Naive B cell (primary cell): ENCODE data around the gene GAMT. TPM values are rescaled to one million over a fixed set of nuclear protein-coding genes. Genes with fewer than 3 reads are reported as not detected.
"Not testable (repeated sequence)": the region's sequence is repeated elsewhere in the genome, so short reads cannot be mapped to it uniquely, and the experiment has no call there.

Experiments used
- ATAC-seq, 2 donors: fragments of 150-1000 bp; cut with Tn5 transposase; 2 replicates each; pipeline ENCODE4 v1.10.0; 2021; ENCODE audit warnings: low read depth in 2 of 2, mild to moderate bottlenecking in 2 of 2, moderate library complexity in 2 of 2
- DNase-seq: peaks from one replicate; pipeline ENCODE4 v3.0.0; 2022
- H3K27ac Mint-ChIP-seq, 6 donors: one replicate each; pipeline ENCODE4 v1.8.0; 2020 to 2022; ENCODE audit warnings: mild to moderate bottlenecking in 6 of 6, mixed read lengths in 6 of 6, moderate library complexity in 5 of 6, inconsistent platforms in 2 of 6
- H3K27me3 Mint-ChIP-seq, 3 donors: one replicate each; pipeline ENCODE4 v1.8.0; 2021 to 2022; ENCODE audit warnings: mixed read lengths in 3 of 3, mild to moderate bottlenecking in 1 of 3
- H3K36me3 Mint-ChIP-seq, 2 donors: one replicate each; pipeline ENCODE4 v1.8.0; 2020 to 2022; ENCODE audit warnings: mixed read lengths in 2 of 2, inconsistent platforms in 1 of 2, mild to moderate bottlenecking in 1 of 2
- H3K4me1 Mint-ChIP-seq, 3 donors: one replicate each; pipeline ENCODE4 v1.8.0; 2020 to 2022; ENCODE audit warnings: mixed read lengths in 3 of 3, inconsistent platforms in 1 of 3, mild to moderate bottlenecking in 1 of 3, moderate library complexity in 1 of 3
- H3K4me3 Mint-ChIP-seq, 8 donors: one replicate each; pipeline ENCODE4 v1.8.0; 2020 to 2022; ENCODE audit warnings: mild to moderate bottlenecking in 8 of 8, mixed read lengths in 8 of 8, moderate library complexity in 8 of 8, inconsistent platforms in 2 of 8
- H3K9me3 Mint-ChIP-seq, 7 donors: one replicate each; pipeline ENCODE4 v1.8.0; 2020 to 2022; ENCODE audit warnings: mixed read lengths in 7 of 7, mild to moderate bottlenecking in 5 of 7, inconsistent platforms in 2 of 7, moderate library complexity in 1 of 7
- polyA plus RNA-seq, 6 donors: library from polyadenylated mRNA; unstranded; fragments of 300-500 nt; fragmentation: Illumina TruSeq; gene quantifications; one replicate each; pipeline ENCODE4 v1.2.3, GENCODE V29; 2021; ENCODE audit warnings: low read depth in 6 of 6

Gene GAMT
- polyA plus RNA-seq, 6 donors from 2014 or later, result 14.4 to 24.6 (median 15.7) TPM

DNA sequence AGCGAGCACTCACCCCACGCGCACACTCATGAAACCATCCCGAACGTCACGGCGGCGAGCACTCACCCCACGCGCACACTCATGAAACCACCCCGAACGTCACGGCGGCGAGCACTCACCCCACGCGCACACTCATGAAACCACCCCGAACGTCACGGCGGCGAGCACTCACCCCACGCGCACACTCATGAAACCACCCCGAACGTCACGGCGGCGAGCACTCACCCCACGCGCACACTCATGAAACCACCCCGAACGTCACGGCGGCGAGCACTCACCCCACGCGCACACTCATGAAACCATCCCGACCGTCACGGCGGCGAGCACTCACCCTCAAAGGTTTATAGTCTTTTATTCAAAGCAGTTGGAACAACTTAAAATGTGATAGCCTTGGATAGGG is 18.7 kb upstream of the GAMT start:
- not testable (repeated sequence) for H3K9me3 Mint-ChIP-seq, H3K27me3 Mint-ChIP-seq, DNase-seq, ATAC-seq, H3K4me3 Mint-ChIP-seq, H3K27ac Mint-ChIP-seq
- Mint-ChIP-seq H3K36me3 (peaks cover 5 to 11% of the 10 kb centered on the region in 2 donors), H3K4me1 (peaks cover 22 to 36% (median 24%) of the 10 kb centered on the region in 3 donors)

- DNase-seq (no peak), ATAC-seq (no peak)
- no peaks in the 10 kb centered on the region for H3K9me3 Mint-ChIP-seq
- no peak overlapping the region for H3K4me3 Mint-ChIP-seq
- peaks cover 24 to 33% (median 27%) of the 10 kb centered on the region in 3 donors for H3K4me1 Mint-ChIP-seq
- H3K36me3 Mint-ChIP-seq, result peaks cover 5 to 11% of the 10 kb centered on the region in 2 donors
- no peaks in the 10 kb centered on the region for H3K27me3 Mint-ChIP-seq
- H3K27ac Mint-ChIP-seq, result peak overlapping the region in 1 of 6 donors; percentile 34
Observed at GRCh38 chr19:1418951-1419738, 17.8 kb upstream of the GAMT start.

- H3K36me3 Mint-ChIP-seq, result peaks cover 5 to 11% of the 10 kb centered on the region in 2 donors
Observed at GRCh38 chr19:1418496-1418775, 17.1 kb upstream of the GAMT start.

GRCh38 chr19:1417681-1418495 is 16.5 kb upstream of the GAMT start:
- H3K27me3 Mint-ChIP-seq, result no peaks in the 10 kb centered on the region
- peaks cover 24 to 46% (median 38%) of the 10 kb centered on the region in 3 donors for H3K4me1 Mint-ChIP-seq
- DNase-seq (no peak), ATAC-seq (no peak)
- peak overlapping the region in 3 of 6 donors; percentile 27 to 66 (median 39) for H3K27ac Mint-ChIP-seq
- no peaks in the 10 kb centered on the region for H3K9me3 Mint-ChIP-seq
- H3K4me3 Mint-ChIP-seq, result no peak overlapping the region
- peaks cover 5 to 6% of the 10 kb centered on the region in 2 donors for H3K36me3 Mint-ChIP-seq

More at GRCh38 chr19:1418496-1418775, 17.1 kb upstream of the GAMT start:
- no peaks in the 10 kb centered on the region for H3K9me3 Mint-ChIP-seq
- no peaks in the 10 kb centered on the region for H3K27me3 Mint-ChIP-seq
- peaks cover 25 to 40% (median 33%) of the 10 kb centered on the region in 3 donors for H3K4me1 Mint-ChIP-seq
- H3K4me3 Mint-ChIP-seq, result no peak overlapping the region
- DNase-seq (no peak), ATAC-seq (no peak)
- H3K27ac Mint-ChIP-seq, result no peak overlapping the region

DNA sequence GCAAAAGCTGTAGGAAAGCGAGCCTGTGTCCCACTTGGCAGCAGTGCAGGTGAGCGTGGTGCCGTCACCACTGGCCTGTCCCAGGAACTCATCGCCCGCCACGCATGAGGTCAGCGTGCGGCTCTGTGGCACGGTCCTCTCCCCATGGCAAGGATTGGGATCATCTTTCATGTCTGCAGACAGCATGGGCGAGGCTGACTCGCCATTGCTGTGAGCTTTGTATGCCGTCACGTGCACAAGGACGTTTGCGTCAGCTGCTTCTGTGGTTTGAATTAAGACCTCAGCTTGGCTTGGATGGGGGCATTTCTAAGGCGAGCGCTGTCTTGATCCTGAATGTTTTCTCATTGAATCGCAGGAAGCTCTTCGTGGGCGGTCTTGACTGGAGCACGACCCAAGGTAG is 15.8 kb upstream of the GAMT start:
- Mint-ChIP-seq H3K9me3 (no peaks in the 10 kb centered on the region), H3K36me3 (peaks cover 0 to 5% of the 10 kb centered on the region in 2 donors), H3K4me1 (peaks cover 25 to 50% (median 39%) of the 10 kb centered on the region in 3 donors), H3K27ac (peak overlapping the region in 1 of 6 donors; percentile 66), H3K4me3 (no peak overlapping the region), H3K27me3 (no peaks in the 10 kb centered on the region)
- ATAC-seq (no peak), DNase-seq (no peak)

DNA sequence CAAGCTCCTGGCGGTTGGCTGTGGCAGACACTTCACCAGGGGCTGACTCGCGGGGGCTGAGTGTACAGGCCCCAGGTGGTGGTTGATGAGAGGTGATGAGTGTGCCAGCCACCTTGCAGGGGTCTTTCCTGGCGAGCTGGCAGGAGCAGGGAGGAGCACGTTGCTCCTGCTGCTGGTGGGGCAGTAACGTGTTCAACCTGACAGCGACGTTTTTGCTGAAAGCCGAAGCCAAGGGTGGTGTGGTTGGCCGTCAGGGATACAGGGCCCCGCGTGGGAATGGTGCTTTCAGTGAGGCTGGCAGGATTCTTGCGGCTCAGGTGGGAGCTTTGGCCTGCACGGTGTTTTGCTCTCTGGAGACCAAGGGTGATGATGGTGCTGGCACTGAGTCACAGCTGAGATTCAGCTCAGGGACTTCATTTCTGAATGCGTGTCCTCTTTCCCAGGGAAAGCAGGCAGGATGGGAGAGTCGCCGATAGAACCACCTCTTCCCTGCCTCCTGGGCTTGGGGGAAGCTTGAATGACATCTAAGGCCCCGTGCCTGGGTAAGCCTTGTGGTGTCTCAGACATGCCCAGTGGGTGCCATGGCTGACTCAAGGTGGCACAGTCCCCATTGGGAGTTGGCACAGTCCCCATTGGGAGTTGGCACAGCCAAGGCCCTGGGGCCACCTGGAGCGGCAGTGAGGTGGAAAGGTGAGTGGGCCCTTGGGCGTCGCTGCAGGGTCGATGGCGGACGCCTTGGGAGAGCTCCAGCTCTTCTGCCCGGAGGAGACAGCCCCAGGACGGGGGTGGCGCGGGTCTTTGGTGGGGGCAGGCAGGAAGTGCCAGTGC is 14.9 kb upstream of the GAMT start:
- H3K27me3 Mint-ChIP-seq, result no peaks in the 10 kb centered on the region
- peaks cover 29 to 59% (median 47%) of the 10 kb centered on the region in 3 donors for H3K4me1 Mint-ChIP-seq
- ATAC-seq (no peak), DNase-seq (no peak)
- H3K4me3 Mint-ChIP-seq, result peak overlapping the region in 3 of 8 donors; percentile 15 to 67 (median 44)
- no peaks in the 10 kb centered on the region for H3K9me3 Mint-ChIP-seq
- peak overlapping the region in 2 of 6 donors; percentile 8 to 47 for H3K27ac Mint-ChIP-seq
- H3K36me3 Mint-ChIP-seq, result peaks cover 0 to 5% of the 10 kb centered on the region in 2 donors

DNA sequence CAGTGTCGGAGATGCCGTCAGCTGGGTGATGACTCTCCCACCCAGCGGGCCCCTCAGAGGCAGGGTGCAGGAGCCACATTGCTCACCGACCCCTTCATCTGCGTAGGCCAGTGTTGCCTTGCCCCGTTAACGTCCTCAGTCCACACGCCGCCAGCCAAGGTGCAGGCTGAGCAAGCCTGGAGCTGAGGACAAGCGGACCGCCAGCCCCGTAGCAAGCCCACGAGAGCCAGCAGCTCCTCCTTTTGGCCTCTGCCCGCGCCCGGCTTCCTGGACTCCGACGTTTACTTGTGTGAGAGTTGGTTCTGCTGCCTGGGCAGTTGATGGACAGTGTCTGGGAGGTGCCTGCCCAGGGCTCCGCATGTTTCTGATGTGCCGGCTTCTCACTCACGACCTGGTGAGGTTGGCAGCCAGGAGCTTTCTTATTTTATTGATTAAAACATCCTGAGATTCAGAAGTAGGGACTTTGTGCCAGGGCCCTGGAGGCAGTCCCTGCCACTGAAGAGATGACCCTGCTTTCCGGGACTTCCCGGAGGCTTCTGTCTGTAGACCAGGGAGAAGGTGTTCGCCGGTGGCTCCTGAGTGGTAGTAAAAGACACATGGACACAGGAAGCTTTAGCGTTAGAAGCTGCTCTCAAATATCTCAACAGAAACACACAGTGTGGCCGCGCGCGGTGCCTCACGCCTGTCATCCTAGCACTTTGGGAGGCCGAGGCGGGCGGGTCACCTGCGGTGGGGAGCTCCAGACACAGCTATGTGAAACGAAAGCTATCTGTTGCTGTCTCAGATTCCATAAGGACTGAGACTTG is 11.9 kb upstream of the GAMT start:
- DNase-seq, result no peak
- H3K4me1 Mint-ChIP-seq, result peaks cover 54 to 81% (median 67%) of the 10 kb centered on the region in 3 donors
- no peak for ATAC-seq
- peak overlapping the region in 1 of 6 donors; percentile 42 for H3K27ac Mint-ChIP-seq
- no peaks in the 10 kb centered on the region for H3K27me3 Mint-ChIP-seq
- no peaks in the 10 kb centered on the region for H3K36me3 Mint-ChIP-seq
- H3K4me3 Mint-ChIP-seq, result peak overlapping the region in 2 of 8 donors; percentile 25 to 47
- no peaks in the 10 kb centered on the region for H3K9me3 Mint-ChIP-seq

GRCh38 chr19:1412323-1412923 is 11.1 kb upstream of the GAMT start:
- DNase-seq (no peak), ATAC-seq (no peak)
- no peak overlapping the region for H3K27ac Mint-ChIP-seq
- no peak overlapping the region for H3K4me3 Mint-ChIP-seq
- no peaks in the 10 kb centered on the region for H3K36me3 Mint-ChIP-seq
- peaks cover 51 to 79% (median 65%) of the 10 kb centered on the region in 3 donors for H3K4me1 Mint-ChIP-seq
- H3K27me3 Mint-ChIP-seq, result no peaks in the 10 kb centered on the region
- H3K9me3 Mint-ChIP-seq, result no peaks in the 10 kb centered on the region

GRCh38 chr19:1411255-1412191 is 10.2 kb upstream of the GAMT start:
- Mint-ChIP-seq H3K4me1 (peaks cover 54 to 74% (median 66%) of the 10 kb centered on the region in 3 donors), H3K27ac (peak overlapping the region in 2 of 6 donors; percentile 62 to 90), H3K4me3 (peak overlapping the region in 3 of 8 donors; percentile 74 to 86 (median 83)), H3K9me3 (no peaks in the 10 kb centered on the region), H3K27me3 (no peaks in the 10 kb centered on the region), H3K36me3 (no peaks in the 10 kb centered on the region)
- ATAC-seq, result no peak
- no peak for DNase-seq

DNA sequence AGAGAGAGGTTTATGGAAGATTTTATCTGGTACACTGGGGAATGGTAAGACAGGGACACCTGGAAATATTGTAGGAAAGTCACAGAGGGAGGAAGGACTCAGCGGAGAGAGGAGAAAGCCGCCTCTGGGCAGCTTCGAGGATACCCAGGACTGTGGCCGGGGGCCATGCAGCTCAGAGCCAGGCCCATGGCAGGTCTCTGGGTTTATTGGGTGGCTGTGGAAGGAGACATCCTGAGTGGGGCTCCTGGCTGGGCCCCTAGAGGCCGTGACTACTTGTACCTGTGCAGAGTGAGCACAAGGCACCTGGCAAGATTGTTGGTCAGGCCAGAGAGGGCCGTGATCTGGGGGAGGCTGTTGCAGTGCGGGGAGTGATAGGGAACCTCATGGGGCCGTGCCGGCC is 9.4 kb upstream of the GAMT start:
- Mint-ChIP-seq H3K4me3 (peak overlapping the region in 7 of 8 donors; percentile 26 to 97 (median 67)), H3K4me1 (peaks cover 51 to 70% (median 64%) of the 10 kb centered on the region in 3 donors), H3K9me3 (no peaks in the 10 kb centered on the region), H3K36me3 (no peaks in the 10 kb centered on the region), H3K27me3 (no peaks in the 10 kb centered on the region), H3K27ac (peak overlapping the region in 3 of 6 donors; percentile 26 to 90 (median 84))
- ATAC-seq (no peak), DNase-seq (no peak)

DNA sequence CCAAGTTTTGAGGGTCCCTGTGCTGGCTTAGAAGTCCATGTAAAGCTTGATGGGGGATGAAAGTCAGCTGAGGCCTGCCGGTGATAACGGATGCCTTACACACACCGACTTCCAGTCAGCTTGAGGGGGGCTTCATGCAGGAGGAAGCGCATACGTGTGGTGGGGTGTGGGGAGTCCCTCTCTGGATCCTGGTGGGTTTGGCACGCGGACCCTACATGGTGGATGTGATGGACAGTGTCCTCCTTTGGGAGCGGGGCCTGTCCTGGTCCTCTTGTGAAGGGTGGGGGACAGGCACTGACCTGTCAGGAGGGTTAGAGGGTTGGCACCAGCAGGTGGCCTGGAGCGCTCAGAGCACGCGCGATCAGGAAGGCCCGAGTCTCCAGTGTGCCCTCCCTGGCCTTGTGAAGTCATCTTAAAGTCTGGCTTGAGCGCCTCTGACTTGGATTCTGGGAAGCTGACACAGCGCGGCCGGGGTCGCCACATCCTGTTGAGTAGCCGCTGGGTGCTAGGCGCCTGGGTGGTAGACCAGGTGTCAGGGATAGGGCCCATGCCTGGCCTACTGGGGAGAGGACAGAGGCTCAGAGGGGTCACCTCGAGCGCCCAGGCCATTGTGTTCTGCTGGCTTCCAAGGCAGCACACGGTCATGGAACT is 8.9 kb upstream of the GAMT start:
- H3K4me1 Mint-ChIP-seq, result peaks cover 48 to 65% (median 62%) of the 10 kb centered on the region in 3 donors
- no peak for DNase-seq
- no peak for ATAC-seq
- peak overlapping the region in 3 of 6 donors; percentile 83 to 90 (median 84) for H3K27ac Mint-ChIP-seq
- no peaks in the 10 kb centered on the region for H3K27me3 Mint-ChIP-seq
- no peaks in the 10 kb centered on the region for H3K9me3 Mint-ChIP-seq
- peak overlapping the region; percentile 35 to 97 (median 84) for H3K4me3 Mint-ChIP-seq
- H3K36me3 Mint-ChIP-seq, result no peaks in the 10 kb centered on the region
